Keratinocyte (primary cell): ENCODE measurements around the gene NFATC2. TPM values are rescaled to one million over a fixed set of nuclear protein-coding genes. Genes with fewer than 3 reads are reported as not detected.

ENCODE experiments used
- DNase-seq: peaks from one replicate; pipeline ENCODE4 v3.0.0-alpha.2; 2011; ENCODE audit warnings: low read depth, missing footprints, low spot score
- FAIRE-seq: peaks from 2 replicates; lab custom pipeline; 2011; peaks lifted over from hg19 to GRCh38; lab: Jason Lieb, UNC
- H2AFZ ChIP-seq: 2 replicates; pipeline ENCODE4 v1.6.0; 2012; ENCODE audit warnings: low read length, control low read depth, inconsistent platforms; ENCODE audit not compliant: control insufficient read depth
- H3K27ac ChIP-seq: 2 replicates; pipeline ENCODE4 v1.5.1; 2011; ENCODE audit warnings: low read length; ENCODE audit not compliant: control insufficient read depth, insufficient read depth
- H3K27me3 ChIP-seq: 3 replicates; pipeline ENCODE4 v1.6.0; 2011; ENCODE audit warnings: low read length; ENCODE audit not compliant: control insufficient read depth, insufficient read depth; ENCODE audit errors: extremely low read depth
- H3K36me3 ChIP-seq, 2 experiments: 2 replicates in 1 of 2; 3 replicates in 1 of 2; pipeline ENCODE4 v1.5.1; 2011; ENCODE audit warnings: low read length in 2 of 2, mild to moderate bottlenecking in 1 of 2; ENCODE audit not compliant: control insufficient read depth in 2 of 2, insufficient read depth in 2 of 2; ENCODE audit errors: extremely low read depth in 1 of 2
- H3K4me1 ChIP-seq: 3 replicates; pipeline ENCODE4 v1.5.1; 2011; ENCODE audit warnings: low read length; ENCODE audit not compliant: control insufficient read depth, insufficient read depth; ENCODE audit errors: extremely low read depth
- H3K4me2 ChIP-seq: 3 replicates; pipeline ENCODE4 v1.6.0; 2011; ENCODE audit warnings: low read depth, low read length; ENCODE audit not compliant: control insufficient read depth, insufficient read depth; ENCODE audit errors: extremely low read depth
- H3K4me3 ChIP-seq, 3 experiments: fragments of 200-600 bp in 1 of 3; sonication (generic) in 1 of 3; 2 replicates in 2 of 3; 3 replicates in 1 of 3; pipeline ENCODE4 v1.5.1; 2011 to 2016; ENCODE audit warnings: low read length in 3 of 3, mild to moderate bottlenecking in 3 of 3, control low read depth in 2 of 3, inconsistent platforms in 1 of 3, low read depth in 1 of 3, mixed read lengths in 1 of 3, mixed run types in 1 of 3, moderate library complexity in 1 of 3; ENCODE audit not compliant: control insufficient read depth in 2 of 3, insufficient read depth in 2 of 3; ENCODE audit errors: extremely low read depth in 1 of 3
- H3K79me2 ChIP-seq: 2 replicates; pipeline ENCODE4 v1.6.0; 2012; ENCODE audit warnings: low read length; ENCODE audit not compliant: control insufficient read depth, insufficient read depth
- H3K9ac ChIP-seq: 3 replicates; pipeline ENCODE4 v1.6.0; 2011; ENCODE audit warnings: low read length; ENCODE audit not compliant: control insufficient read depth, insufficient read depth; ENCODE audit errors: extremely low read depth
- H3K9me1 ChIP-seq: 3 replicates; pipeline ENCODE4 v1.6.0; 2011; ENCODE audit warnings: low read length; ENCODE audit not compliant: control insufficient read depth, insufficient read depth; ENCODE audit errors: extremely low read depth
- H3K9me3 ChIP-seq: 2 replicates; pipeline ENCODE4 v1.5.1; 2012; ENCODE audit warnings: low read depth, low read length; ENCODE audit not compliant: control insufficient read depth
- H4K20me1 ChIP-seq: 3 replicates; pipeline ENCODE4 v1.6.0; 2011; ENCODE audit warnings: low read length; ENCODE audit not compliant: control insufficient read depth, insufficient read depth; ENCODE audit errors: extremely low read depth
- CTCF ChIP-seq, 3 experiments: IDR thresholded peaks in 1 of 3; conservative IDR thresholded peaks in 1 of 3; optimal IDR thresholded peaks in 1 of 3; 2 replicates in 2 of 3; 3 replicates in 1 of 3; pipeline versions ENCODE3 to v1.5.1; 2011; ENCODE audit warnings: low read length in 3 of 3, mild to moderate bottlenecking in 3 of 3, moderate library complexity in 2 of 3, control low read depth in 1 of 3, inconsistent platforms in 1 of 3; ENCODE audit not compliant: insufficient read depth in 2 of 3; ENCODE audit errors: extremely low read depth in 1 of 3
- EZH2 ChIP-seq: IDR thresholded peaks from one replicate; pipeline ENCODE4 v1.6.1; 2012; ENCODE audit warnings: inconsistent platforms, mild to moderate bottlenecking, low read length, moderate library complexity
- dilution Hi-C: fragments of 300-500 bp; cut with MboI; formaldehyde crosslinking; loops from one replicate; pipeline ENCODE4 v1.7.0; 2020; ENCODE audit warnings: low sequenced_read_pairs; ENCODE audit not compliant: extremely low pct_ligation_motif_present
- polyA plus RNA-seq, 5 experiments: library from polyadenylated mRNA; depleted of rRNA in 3 of 5; stranded (reverse) in 3 of 5; stranded (forward) in 1 of 5; unstranded in 1 of 5; fragments of >200 nt; gene quantifications; 1 replicate in 1 of 5; 2 replicates in 3 of 5; 3 replicates in 1 of 5; pipeline versions ENCODE4 v1.2.1 to v1.2.3, GENCODE V29; 2011 to 2012; ENCODE audit warnings: missing spikeins in 2 of 5, low read depth in 1 of 5, low replicate concordance in 1 of 5

Gene NFATC2
- polyA plus RNA-seq, 1 donor (not counting 4 experiments of a cell fraction or from before 2014, with no cell fraction given) = 0.05 TPM

GRCh38 chr20:51584737-51585136, 42.2 kb upstream of the NFATC2 start:
- Histone ChIP-seq H3K9me3 (no peaks in the 10 kb centered on the region), H2AFZ (no peak overlapping the region), H3K36me3 (no peaks in the 10 kb centered on the region), H3K4me2 (no peak overlapping the region), H3K4me1 (peaks cover 3% of the 10 kb centered on the region), H3K9ac (no peak overlapping the region), H3K9me1 (no peaks in the 10 kb centered on the region), H3K4me3 (no peak overlapping the region), H4K20me1 (no peaks in the 10 kb centered on the region), H3K79me2 (no peaks in the 10 kb centered on the region), H3K27me3 (no peaks in the 10 kb centered on the region), H3K27ac (no peak overlapping the region)
- dilution Hi-C loops = no loop called here
- TF ChIP-seq CTCF (optimal IDR thresholded peaks at IDR 0.05 in 1 of 3, IDR thresholded peaks at IDR 0.05 in 1 of 3, conservative IDR thresholded peaks at IDR 0.05 in 1 of 3; ENCODE audit: extremely low read depth in 1 of 3, insufficient read depth in 2 of 3, low read length in 3 of 3) (no peak), EZH2 (no peak)
- DNase-seq (no peak), FAIRE-seq (no peak)

DNA sequence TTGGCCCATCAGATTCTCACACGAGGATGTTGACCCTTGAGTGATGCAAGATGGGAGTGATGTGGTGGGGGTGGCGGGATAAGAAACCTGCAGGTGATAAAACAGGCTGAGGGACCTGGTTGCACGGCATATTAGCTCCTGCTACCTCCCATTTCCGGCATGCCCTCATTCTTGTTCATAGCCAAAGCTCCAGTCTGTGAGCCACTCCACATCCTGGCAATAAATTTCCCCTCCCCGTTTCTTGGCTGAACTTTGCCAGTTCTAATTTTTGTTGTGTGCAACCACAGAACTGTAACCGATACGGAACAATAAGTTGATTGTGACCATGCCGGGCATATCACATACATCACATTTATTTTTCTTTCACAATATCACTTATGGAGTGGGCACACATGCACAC, 41.6 kb upstream of the NFATC2 start:
- Histone ChIP-seq H3K79me2 (no peaks in the 10 kb centered on the region), H3K9me3 (no peaks in the 10 kb centered on the region), H3K27ac (no peak overlapping the region), H2AFZ (no peak overlapping the region), H3K27me3 (no peaks in the 10 kb centered on the region), H3K4me2 (no peak overlapping the region), H4K20me1 (no peaks in the 10 kb centered on the region), H3K4me3 (no peak overlapping the region), H3K4me1 (peaks cover 3% of the 10 kb centered on the region), H3K9ac (no peak overlapping the region), H3K36me3 (no peaks in the 10 kb centered on the region), H3K9me1 (no peaks in the 10 kb centered on the region)
- dilution Hi-C loops = no loop called here
- TF ChIP-seq CTCF (optimal IDR thresholded peaks at IDR 0.05 in 1 of 3, IDR thresholded peaks at IDR 0.05 in 1 of 3, conservative IDR thresholded peaks at IDR 0.05 in 1 of 3; ENCODE audit: extremely low read depth in 1 of 3, insufficient read depth in 2 of 3, low read length in 3 of 3) = no peak
- no peak for TF ChIP-seq EZH2
- DNase-seq = no peak
- FAIRE-seq = no peak
